Forelimb muscle (tissue), 1 donor: ENCODE measurements around the gene EEF2. TPM values are rescaled to one million over a fixed set of nuclear protein-coding genes. Genes with fewer than 3 reads are reported as not detected.
"Not testable (repeated sequence)": the region's sequence is repeated elsewhere in the genome, so short reads cannot be mapped to it uniquely, and the experiment has no call there.

Source experiments
- DNase-seq: peaks from one replicate; pipeline ENCODE4 v3.0.0-alpha.2; 2013; ENCODE audit warnings: low read depth
- polyA plus RNA-seq: library from polyadenylated mRNA; unstranded; fragments of 120-200 nt; gene quantifications from one replicate; pipeline ENCODE4 v1.2.1, GENCODE V29; 2013; ENCODE audit not compliant: insufficient read length

EEF2 gene
- polyA plus RNA-seq, 1 donor, result 2,855 TPM

DNA sequence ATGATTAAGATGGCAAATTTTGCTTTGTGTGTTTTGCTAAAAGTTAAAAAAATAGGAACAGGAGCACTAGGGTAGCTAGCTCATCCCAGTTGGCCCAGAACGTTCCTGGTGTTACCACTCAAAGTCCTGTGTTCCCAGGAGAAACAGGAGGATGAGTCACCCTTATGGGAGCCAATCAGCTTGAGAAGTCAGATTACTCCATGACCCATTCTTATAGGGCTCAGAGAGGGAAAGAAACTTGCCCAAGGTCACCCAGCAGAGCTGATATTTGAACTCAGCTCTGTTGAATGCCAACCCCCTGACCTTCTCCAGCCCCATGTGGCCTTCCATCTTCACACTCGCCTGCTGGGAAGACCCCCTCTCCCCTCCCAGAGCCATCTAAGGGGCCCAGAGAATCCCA lies 39.4 kb downstream of the EEF2 start:
- no peak for DNase-seq

DNA sequence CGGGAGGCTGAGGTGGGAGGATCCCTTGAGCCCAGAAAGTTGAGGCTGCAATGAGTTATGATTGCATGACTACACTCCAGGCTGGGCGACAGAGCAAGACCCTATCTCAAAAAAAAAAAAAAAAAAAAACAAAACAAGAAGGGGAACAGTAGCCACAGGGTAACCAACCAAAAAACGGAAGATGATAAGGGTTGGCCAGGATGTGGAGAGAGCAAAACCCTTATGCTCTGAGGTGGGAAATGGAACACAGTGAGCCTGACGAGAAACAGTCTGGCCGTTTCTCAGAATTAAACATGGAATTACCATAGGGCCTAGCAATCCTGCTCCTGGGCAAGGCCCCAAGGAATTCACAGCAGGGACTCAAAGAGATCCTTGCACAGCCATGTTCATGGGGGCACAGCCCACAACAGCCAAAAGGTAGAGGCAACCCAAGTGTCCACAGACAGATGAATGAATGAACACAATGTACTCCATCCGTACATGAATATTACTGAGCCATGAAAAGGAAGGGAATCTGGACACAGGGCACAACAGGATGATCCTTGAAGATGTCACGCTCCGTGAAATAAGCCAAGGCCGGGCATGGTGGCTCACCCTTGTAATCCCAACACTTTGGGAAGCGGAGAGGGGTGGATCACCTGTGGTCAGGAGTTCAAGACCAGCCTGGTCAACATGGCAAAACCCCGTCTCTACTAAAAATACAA lies 41.1 kb downstream of the EEF2 start:
- no peak for DNase-seq

DNA sequence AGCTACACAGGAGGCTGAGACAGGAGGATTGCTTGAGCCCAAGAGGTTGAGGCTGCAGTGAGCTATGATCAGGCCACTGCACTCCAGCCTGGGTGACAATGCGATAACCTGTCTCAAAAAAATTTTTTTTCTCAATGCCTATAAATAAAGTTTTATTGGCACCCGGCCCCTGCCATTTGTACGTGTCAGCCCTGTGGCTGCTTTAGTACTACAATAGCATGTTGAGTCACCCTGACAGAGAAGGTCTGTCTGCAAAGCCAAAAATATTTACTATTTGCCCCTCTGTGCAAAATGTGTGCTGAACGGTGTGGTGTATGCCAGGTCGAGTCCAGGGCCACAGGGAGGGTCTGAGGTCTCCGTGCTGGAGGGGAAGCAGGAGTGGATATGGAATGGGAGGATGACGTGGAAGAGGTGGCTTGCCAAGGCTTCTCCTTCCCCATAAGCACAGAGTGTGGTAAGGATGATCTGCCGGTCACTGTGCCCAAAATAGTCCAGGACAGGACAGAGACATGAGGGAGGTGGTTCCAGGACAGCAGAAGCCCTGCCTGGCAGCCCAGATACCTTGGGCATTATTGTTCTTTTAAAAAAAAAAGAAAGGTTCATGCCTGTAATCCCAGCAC lies 42.4 kb downstream of the EEF2 start:
- no peak for DNase-seq

DNA sequence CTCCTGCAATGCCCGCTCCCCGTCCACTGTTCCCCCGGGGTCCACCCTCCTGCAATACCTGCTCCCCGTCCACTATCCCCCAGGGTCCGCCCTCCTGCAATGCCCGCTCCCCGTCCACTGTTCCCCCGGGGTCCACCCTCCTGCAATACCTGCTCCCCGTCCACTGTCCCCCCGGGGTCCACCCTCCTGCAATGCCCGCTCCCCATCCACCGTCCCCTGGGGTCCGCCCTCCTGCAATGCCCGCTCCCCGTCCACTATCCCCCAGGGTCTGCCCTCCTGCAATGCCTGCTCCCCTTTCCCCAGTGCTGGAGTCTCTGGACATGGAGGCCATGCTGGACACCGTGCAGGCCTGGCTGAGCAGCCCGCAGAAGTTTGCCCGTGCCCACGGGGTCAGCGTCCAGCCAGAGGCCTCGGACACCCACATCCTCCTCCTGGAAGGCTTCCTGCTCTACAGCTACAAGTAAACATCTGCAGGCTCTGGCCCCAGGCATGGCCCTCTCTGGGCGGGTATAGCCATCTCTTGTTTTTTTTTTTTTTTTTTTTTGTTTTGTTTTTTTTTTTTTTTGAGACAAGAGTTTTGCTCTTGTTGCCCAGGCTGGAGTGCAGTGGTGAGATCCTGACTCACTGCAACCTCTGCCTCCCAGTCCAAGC lies 46.8 kb downstream of the EEF2 start:
- not testable (repeated sequence) for DNase-seq

DNA sequence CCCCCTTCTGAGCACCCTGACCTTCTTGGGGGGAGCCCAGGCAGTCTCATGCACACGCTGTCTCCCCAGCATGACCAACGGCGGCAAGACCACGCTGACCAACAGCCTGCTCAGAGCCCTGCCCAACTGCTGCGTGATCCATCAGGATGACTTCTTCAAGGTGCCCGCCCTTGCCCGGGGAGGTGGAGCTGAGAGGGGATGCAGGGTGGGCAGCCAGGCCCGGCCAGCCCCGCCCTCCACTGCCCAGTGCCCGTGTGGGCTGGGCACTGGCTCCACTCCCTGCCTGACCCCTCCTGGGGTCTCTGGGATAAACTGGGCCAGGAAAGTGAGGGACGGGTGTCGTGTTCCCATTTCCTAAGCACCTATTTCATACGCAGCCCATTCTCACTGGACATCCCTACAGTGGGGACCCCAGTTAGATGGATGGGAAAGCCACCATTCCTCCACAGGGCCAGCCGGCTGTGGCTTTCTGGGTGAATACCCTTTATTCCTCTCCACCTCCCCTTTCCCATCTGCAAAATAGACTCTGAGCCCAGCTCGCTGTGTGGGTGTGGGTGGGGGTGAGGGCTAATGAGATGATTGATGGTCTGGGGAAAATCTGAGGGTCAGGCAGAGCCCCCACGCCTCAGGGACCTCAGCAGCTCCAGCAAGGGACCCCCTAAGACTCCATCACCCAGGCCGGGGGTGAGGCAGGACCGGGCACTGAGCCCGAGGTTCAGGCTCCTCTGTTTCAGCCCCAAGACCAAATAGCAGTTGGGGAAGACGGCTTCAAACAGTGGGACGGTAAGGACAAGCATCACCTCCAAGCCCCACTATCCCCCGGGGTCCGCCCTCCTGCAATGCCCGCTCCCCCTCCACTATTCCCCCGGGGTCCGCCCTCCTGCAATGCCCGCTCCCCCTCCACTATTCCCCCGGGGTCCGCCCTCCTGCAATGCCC lies 48.5 kb downstream of the EEF2 start:
- DNase-seq, result no peak

DNA sequence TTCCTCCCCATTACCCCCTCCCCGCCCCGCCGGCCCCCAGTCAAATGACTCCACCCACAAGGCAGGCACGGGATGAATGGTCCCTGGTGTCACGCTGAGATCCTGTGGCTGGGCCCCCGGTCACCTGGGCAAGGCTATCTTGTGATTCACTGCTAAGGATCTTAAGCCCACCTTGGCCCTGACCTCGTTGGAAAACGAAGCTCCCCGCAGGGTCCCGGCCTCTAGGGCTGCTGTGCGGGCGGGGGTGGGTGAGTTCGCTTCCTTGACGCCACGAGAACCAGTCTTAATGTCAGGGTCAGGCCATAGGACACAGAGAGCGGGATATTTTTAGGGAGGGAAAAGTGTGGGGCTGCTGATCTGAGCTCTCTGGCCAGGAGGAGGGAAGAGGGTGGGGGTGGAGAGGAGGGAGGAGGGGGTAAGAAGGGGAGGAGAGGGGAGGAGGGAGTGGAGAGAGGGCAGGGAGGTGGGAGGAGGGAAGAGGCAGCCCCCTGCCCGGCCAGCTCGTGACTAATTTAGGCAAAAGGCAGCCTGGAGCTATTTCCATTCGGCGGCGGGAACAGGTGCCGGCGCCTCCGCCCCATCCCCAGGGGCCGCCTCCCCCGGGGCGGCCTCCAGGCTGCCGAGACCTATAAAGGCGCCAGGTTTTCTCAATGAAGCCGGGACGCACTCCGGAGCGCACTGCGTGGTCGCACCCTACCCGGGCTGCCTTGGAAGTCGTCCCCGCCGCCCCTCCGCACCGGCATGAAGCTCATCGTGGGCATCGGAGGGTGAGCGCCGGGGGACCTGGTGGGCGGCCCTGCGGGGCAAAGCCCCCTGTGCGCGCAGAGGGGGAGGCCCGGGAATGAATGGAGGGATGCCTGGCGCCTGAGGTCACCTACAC lies 52.1 kb downstream of the EEF2 start, which contains the start of gene NMRK2:
Gene NMRK2, plus strand, starts transcription at position 139 of the 880 bp plus-strand sequence. Its CDS starts 603 bp downstream, at position 742.
- no peak for DNase-seq

DNA sequence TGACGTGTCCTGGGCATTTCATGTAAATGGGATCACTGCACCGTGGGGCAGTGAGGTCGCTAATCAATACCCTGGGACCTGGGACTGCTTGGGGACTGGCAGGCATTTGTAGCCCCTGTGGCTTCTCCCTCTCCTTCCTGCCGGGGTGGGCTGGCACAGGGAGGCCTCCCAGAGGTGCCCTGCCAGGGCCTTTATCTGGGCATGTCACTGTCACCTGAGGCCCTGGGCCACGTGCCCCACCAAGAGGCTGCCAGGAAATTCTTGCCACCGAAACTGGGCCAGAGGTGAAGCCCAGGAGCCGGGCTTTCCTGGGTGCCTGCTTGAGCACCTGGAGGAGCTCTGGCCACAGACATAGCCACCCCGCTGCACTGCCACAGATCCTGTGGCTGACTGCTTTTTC lies 54.2 kb downstream of the EEF2 start:
- no peak for DNase-seq

Other genes starting within 250 kb of the EEF2 start
- 13.1 TPM for gene APBA3, start 223.8 kb downstream of the EEF2 start, polyA plus RNA-seq
- 26.0 TPM for gene MRPL54, start 222.8 kb downstream of the EEF2 start, polyA plus RNA-seq
- gene RAX2, start 213.2 kb downstream of the EEF2 start, polyA plus RNA-seq, result not detected
- 1.4 TPM for gene MATK, start 199.1 kb downstream of the EEF2 start, polyA plus RNA-seq
- gene ZFR2, start 116.4 kb downstream of the EEF2 start, polyA plus RNA-seq, result 0.05 TPM
- gene ATCAY, start 104.8 kb downstream of the EEF2 start, polyA plus RNA-seq, result 1.2 TPM
- 285 TPM for gene NMRK2, start 52.4 kb downstream of the EEF2 start, polyA plus RNA-seq
- 100 TPM for gene DAPK3, start 14.4 kb downstream of the EEF2 start, polyA plus RNA-seq
- 25.0 TPM for gene PIAS4, start 22.3 kb upstream of the EEF2 start, polyA plus RNA-seq
- gene ZBTB7A, start 81.4 kb upstream of the EEF2 start, polyA plus RNA-seq, result 8.0 TPM
- gene MAP2K2, start 138.7 kb upstream of the EEF2 start, polyA plus RNA-seq, result 119 TPM
- gene CREB3L3, start 168.2 kb upstream of the EEF2 start, polyA plus RNA-seq, result not detected
- gene SIRT6, start 197.1 kb upstream of the EEF2 start, polyA plus RNA-seq, result 11.2 TPM
- gene ANKRD24, start 197.2 kb upstream of the EEF2 start, polyA plus RNA-seq, result 2.9 TPM
- 0.38 TPM for gene EBI3, start 244.1 kb upstream of the EEF2 start, polyA plus RNA-seq